Breast epithelium (tissue), 3 donors: ENCODE data around the gene NOSIP.

Experiments
- CTCF ChIP-seq, 3 donors: fragments of 450-650 bp; IDR thresholded peaks; one replicate each; pipeline ENCODE4 v1.5.1; 2016 to 2017; ENCODE audit warnings: antibody characterized with exemption in 3 of 3, mild to moderate bottlenecking in 3 of 3, moderate library complexity in 3 of 3
- POLR2A ChIP-seq: fragments of 450-650 bp; IDR thresholded peaks from one replicate; pipeline ENCODE4 v1.6.1; 2016; ENCODE audit warnings: antibody characterized with exemption, mild to moderate bottlenecking, moderate library complexity
- POLR2AphosphoS5 ChIP-seq, 3 donors: sonication (generic); formaldehyde crosslinking; IDR thresholded peaks; one replicate each; pipeline ENCODE4 v1.6.1; 2017; ENCODE audit warnings: antibody characterized with exemption in 3 of 3

- no peak for TF ChIP-seq CTCF (IDR thresholded peaks at IDR 0.05)
- no peak for TF ChIP-seq POLR2AphosphoS5 (IDR thresholded peaks at IDR 0.05)
- TF ChIP-seq POLR2A, result no peak
These were observed 451 bp downstream of the NOSIP start for GRCh38 chr19:49579947-49580263.
